Activated T-cell treated with anti-CD3 and anti-CD28 coated beads for 48 hours (primary cell): Measurements from ENCODE around the gene ATP11B.

ENCODE experiments used
- DNase-seq: peaks from one replicate; pipeline ENCODE4 v3.0.0-alpha.2; 2020; ENCODE audit warnings: low read depth

Gene ATP11B

DNA sequence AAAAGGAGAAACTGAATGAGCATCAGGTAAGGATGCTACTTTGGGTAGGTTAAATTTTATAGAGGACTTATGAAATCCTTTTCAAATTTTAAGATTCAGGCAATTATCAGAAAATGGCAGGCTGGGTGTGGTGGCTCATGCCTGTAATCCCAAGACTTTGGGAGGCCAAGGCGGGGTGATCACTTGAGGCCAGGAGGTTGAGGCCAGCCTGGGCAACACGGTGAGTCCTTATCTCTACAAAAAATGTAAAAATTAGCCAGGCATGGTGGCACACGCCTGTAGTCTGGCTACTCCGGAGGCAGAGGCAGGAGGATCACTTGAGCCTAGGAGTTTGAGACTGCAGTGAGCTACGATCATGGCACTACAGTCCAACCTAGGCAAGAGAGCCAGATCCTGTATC is 163.9 kb downstream of the ATP11B start:
- DNase-seq: no peak

DNA sequence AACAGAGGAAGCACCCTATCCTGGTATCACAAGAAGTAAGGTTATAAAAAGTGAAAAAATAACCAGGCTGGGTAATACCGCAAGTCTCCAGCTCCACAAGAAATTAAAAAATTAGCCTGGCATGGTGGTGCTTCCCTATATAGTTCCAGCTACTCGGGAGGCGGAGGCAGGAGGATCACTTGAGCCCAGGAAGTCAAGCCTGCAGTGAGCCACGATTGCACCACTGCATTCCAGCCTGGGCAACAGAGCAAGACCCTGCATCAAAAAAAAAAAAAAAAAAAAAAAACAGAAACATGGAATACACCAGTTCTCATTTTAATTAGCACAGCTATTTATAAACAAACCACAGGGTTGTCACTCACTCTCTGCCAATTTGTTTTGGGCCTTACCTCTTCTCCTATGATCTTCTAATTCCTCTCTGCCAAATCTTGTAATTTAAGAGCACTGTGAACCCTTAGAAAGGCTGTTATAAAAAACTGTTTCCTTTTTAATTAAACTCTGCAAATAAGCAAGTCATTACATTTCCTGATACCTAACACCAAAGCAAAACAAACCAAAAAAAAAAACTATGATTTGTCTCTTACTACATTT is 164.5 kb downstream of the ATP11B start:
- no peak for DNase-seq

DNA sequence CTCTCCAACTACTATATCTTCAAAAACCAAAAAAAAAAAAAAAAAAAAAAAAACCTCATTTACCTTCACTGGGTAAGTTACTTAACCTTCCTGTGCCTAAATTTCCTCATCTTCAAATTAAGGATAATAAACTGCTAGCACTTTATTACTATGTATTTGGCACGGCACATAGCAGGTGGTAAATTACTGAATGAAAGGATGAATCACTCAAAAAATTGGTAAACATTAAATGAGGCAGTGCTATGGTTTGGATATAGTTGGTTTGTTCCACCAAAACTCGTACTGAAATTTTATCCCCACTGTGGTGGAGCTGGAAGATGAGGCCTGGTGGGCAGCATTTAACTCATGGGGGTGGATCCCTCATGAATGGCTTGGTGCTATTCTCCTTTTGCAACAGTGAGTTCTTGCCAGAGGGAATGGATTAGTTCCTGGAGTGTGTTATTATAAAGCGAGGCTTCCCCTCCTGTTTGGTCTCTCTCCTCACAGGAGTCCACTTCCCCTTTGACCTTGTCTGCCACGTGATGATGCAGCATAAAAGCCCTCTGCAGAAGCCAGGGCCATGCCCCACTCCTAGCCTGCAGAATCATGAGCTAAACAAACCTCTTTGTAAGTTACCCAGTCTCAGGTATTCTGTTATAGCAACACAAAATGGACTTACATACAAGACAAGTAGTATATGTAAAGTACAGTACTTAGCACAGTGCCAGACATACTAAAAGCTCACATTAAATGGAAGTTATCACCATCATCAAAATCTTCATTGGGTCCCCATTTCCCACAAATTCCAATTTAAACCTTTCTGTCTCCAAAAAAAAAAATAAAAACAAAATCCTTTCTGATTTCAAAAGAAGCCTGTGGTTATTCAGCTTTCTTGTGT is 166.4 kb downstream of the ATP11B start:
- no peak for DNase-seq

DNA sequence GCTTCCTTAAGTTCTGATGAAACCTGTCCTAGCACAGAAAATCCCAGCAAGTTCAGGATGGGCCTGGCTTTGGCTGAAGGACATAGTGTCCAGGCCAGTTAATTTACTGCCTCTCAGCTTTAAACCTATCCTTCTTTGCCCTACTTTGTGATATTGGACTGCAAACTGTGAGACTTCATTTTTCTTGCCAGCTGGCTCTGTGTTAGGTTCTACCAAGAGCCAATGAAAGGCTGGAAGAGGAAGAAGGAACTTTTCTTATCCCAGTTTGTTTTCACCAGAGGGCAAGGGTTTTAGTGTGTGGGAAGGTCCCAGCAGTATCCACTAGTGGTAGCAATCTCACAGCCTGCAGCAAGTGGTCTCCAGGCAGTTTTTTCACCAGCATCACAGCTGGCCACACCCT is 168.9 kb downstream of the ATP11B start:
- no peak for DNase-seq

DNA sequence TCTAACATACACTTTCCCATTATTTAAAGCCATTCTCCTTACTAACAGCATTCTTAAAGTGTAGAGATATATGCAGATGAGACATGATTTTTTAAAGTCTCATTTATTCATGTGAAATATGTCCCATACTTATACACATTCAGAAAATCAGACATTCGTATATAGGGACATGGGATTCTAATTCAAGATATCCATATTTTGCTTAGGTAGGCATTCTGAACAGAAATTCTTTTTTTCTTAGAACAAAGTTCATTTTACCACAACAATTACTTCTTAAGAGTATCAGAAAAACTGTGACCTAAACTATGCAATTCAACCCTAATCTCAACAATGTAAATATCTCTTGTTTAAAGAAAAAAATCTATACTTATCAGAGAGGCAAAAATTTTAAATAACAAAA is 170.9 kb downstream of the ATP11B start:
- no peak for DNase-seq

DNA sequence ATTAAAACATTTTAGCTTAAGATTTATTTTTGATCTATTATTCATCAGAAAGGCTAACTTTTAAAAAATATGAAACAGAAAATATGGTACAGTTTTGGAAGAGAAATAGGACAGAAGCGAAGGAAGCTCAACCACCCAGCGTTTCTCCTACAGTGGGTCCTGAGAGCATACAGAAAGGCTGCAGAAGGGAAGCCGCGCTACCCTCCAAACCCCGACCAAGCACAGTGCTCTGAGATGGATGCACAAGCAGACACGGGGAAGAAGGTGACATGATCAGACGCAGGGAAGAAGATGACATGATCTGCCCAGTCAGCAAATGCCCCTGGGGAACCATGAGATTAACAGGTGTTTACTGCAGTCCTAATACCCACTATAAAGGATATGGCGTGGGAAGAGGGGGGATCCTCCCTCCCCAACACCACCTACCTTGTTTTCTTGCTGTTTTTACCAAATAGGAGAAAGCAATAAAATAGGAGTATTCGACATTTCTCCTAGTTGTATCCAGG is 172.6 kb downstream of the ATP11B start:
- no peak for DNase-seq

DNA sequence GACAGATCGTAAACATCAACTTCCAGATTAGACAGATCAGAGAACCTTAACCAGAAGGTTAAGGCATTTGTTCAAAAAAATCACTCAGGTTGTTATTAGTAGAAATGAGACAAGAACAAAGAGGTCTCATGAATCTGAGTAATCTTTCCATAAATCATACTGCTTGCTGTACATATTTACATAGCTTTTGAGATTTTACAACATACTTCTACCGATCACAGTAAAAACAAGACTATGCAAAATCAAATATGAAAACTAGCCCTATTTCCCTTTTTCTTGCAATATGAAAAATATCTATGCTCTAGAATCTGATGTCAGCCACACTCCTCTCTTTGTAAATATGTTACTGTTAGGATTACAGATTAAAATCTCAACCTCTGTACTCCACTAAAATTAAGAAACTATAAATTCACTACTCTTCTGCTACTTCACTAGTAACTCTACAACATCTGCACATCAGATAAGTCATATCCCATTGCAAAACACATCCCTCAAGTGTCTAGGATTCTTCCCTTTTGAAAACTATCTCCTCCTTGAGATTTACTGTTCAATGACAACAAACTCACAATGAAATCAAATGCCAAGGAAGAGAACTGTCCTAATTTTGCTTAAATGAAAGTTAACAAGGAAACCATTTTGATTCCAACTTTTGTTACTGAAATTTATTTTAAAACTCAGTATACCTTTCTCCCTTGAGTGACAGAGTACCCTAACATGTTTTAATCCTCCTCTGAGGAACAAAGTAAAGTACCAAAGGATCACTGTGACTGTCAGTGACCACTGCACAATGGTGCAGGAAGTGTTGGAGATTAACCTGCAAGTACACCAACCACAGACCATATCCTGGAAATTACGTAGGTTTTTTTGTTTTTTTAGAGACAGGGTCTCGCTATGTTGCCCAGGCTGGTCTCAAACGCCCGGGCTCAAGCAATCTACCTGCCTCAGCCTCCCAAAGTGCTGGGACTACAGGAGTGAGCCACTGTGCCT is 174.2 kb downstream of the ATP11B start:
- no peak for DNase-seq

DNA sequence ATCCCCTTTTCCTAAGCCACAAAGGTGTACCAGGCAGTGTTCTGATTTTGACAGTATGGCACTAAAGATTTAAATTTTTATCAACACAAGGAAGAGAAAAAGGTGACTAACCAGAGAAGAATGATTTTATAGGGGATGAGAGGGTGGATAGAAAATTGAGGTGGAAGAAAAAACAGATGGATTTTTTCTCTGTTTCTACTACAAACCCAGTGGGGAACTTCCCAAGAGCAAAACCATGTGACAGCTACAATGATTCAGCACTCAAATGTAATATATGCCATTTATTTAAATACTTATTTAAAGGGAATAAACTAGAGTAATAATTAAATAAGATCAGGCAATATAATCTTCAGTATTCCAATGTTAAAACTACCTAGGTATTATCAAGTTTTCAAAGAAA is 176.0 kb downstream of the ATP11B start:
- DNase-seq: no peak

DNA sequence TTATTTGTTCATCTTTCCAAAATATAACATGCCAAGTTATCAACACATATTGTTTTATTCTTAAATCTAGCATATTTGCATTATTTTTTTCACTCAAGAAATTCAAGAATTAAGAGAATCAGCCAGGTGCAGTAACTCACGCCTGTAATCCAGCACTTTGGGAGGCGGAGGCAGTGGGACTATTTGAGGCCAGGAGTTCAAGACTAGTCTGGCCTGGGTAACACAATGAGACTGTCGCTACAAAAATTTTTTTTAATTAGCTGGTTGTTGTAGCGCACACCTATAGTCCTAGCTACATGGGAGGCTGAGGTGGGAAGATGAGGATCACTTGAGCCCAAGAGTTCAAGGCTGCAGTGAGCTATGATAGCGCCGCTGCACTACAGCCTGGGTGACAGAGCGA is 176.5 kb downstream of the ATP11B start:
- DNase-seq: no peak

DNA sequence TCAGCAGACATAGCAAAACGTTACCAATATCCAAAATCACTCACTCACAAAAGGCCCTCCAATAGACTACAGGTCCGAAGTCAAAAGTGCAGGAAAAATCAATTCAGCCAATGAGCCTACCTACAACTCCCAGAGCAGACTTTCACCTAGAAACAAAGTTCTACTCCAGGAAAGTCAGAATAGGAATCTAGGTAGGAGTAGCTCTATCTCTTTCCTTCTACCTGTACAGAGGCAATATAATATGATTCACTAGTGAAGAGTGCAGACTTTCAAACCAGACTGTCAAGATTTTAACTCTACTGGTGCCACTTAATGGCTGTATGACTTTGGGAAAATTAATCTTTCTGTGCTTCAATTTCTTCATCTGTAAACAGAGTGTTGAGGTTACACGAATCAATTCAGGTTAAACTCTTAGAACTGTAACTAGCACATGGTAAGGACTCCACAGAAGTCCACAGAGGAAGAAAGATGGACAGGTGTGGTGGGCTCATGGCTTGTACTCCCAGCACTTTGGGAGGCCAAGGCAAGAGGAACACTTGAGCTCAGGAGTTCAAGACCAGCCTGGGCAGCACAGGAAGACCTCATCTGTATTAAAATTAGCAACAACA is 177.6 kb downstream of the ATP11B start:
- DNase-seq: no peak
